Right lung (tissue), 5 donors: Measurements from ENCODE around the gene GALNT16. TPM values are rescaled to one million over a fixed set of nuclear protein-coding genes. Genes with fewer than 3 reads are reported as not detected.
"Not testable (repeated sequence)": the region's sequence is repeated elsewhere in the genome, so short reads cannot be mapped to it uniquely, and the experiment has no call there.

Experiments used
- DNase-seq, 2 donors: peaks; one replicate each; pipeline ENCODE4 v3.0.0-alpha.2; 2013
- polyA plus RNA-seq, 5 donors: library from polyadenylated mRNA; unstranded; fragments of 120-200 nt; gene quantifications; one replicate each; pipeline versions ENCODE4 v1.2.1 to v1.2.3, GENCODE V29; 2013; ENCODE audit warnings: inconsistent platforms in 1 of 5, low replicate concordance in 1 of 5; ENCODE audit not compliant: insufficient read length in 5 of 5, insufficient read depth in 1 of 5

Gene GALNT16
- polyA plus RNA-seq, 5 donors = 3.5 to 5.0 (median 4.4) TPM

DNA sequence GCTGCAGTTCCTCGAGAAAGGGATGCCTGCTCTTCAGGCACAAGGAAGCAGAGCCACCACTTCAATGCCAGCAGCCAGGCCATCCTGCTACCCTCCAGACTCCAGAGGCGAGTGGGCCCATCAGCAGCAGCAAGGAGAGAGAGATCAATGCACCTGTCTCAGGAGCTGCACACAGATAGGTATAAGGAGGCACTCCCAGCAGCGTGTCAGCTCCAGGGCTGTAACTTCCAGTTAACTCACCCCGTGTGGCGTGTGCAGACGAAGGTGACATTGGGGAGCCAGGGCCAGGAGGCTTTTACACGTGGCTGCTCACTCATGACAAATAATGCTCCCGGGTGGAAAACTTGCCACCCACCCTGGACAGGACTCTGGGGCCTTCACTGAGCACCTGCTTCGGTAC lies 24.2 kb downstream of the GALNT16 start:
- no peak for DNase-seq

DNA sequence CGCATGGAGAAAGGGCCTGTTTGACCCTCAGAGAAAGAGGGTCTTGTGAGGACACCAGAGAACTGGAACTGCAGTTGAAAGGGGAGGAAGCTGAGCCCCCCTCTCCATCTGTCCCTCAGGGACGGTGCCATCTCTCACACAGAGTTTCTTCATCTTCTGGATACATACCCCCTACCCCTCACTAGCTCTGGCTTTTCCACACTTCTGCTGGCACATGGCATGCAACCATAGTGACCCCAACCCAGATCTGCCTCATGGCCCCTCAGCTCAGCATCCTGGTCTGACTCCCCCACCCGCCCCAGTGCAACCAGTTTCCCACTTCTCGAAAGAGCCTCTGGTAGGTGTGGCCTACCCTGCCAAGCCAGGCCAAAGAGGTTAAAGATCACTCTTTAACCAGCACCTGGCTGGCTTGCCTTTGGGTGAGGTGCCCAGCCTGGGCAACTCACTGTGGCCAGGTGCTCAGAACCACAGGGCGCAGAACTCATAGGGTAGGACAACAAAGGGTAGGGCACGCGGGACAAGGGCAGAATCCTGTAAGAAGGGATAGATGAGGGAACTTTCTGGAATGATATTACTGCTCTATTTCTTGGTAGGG lies 25.8 kb downstream of the GALNT16 start:
- DNase-seq = no peak

DNA sequence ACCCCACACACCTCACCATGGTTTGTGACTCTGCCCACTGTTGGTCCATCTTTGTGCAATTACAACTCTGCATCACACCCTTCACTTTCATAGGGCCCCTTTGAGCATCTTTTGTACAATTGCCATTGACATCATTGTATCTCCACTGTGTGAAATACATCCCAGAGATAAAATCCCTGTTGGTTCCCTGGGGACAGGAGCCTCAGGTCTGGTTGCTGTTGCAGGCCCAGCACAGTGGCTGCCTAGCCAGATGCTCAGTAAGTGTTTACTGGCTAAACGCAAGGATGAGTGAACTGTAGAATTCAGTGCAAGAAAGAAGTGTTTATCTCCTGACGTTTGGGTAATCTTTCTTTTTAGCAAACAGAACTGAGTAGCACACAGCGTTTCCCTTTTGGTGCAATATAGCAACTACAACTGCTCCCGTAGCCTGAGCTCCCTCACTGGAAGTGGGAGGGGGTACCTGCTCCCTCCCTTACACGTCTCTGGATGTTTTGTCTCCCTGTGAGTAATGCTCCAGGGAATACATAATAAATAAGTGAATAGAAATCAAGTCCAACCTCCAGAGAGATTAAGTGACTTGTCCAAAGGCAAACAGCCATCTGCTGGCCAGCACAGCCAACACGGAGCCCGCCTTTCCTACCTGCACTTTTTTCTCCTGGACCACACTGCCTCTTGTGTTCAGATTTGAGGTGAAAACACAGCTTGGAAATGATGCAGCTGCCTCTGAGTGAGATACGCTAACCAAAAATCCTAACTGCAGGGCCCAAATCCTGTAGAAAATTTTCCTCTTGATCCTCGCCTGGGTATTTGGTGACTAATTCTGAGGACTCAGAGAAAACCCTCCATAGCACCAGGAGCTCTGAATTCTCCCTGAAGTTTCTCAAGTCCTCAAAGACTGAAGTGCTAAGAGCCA lies 27.4 kb downstream of the GALNT16 start:
- no peak for DNase-seq

DNA sequence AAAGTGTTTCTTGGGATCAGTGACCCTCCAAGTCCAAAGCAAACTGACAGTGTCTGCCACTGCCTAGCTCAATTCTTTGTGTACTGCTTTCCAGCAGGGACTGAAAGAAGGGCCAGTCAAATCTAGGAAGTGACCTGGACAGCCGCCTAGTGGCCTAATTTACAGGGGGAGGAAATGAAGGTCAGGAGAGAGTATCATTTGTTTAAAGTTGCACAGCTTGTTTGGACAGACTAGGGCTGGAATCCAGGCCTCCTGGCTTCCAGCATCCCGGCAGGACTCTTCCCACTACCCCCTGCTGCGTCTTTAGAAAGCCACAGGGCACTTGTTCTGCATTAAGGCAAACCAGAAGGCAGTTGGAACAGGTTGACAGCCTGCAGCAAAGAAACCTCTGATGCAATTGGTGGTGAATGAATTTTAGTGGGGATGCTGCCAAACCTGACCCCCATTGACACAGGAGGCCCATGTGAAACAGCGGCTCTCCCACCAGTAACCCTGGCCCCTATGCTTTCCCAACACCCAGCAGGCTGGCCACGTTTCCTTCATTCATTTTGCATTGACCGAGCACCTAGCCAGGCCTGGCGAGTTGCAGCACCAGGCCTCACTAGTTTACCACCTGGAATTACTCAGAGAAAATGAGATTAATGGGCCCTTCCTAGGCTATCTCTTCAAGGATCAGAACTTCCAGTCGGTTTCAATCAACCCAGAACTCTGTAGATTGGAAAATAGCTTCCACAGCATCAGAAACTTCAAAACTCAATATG lies 28.2 kb downstream of the GALNT16 start:
- no peak for DNase-seq

DNA sequence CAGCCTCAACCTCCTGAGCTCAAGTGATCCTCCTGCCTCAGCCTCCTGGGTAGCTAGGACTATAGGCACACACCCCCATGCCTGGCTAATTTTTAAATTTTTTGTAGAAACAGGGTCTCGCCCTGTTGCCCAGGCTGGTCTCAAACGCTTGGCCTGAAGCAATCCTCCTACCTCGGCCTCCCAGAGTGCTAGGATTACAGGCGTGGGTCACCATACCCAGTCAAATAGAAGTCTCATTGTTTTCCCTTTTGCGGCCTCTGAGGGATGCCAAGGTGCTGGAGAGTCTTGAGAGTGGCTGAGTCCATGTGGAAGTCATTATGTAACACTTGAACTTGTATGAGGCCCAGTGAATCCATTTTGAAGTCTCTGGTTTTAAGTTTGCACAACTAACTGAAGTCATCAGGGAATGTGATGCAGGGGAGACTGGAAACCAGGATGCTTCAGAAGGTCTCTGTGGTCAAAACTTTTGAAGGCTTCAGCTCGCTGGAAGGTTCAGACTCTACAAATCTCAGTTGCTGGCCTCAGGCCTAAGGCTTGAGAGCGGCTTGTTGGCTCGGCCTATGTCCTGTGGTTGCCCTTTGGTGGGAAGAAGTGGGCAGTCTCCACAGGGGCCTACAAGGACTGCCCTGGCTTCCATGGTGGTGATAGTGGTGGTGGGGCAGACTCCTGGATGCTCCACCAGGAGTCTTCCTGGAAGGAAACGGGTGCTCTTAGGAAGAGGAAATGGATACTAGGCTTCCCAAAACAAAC lies 29.2 kb downstream of the GALNT16 start:
- no peak for DNase-seq

DNA sequence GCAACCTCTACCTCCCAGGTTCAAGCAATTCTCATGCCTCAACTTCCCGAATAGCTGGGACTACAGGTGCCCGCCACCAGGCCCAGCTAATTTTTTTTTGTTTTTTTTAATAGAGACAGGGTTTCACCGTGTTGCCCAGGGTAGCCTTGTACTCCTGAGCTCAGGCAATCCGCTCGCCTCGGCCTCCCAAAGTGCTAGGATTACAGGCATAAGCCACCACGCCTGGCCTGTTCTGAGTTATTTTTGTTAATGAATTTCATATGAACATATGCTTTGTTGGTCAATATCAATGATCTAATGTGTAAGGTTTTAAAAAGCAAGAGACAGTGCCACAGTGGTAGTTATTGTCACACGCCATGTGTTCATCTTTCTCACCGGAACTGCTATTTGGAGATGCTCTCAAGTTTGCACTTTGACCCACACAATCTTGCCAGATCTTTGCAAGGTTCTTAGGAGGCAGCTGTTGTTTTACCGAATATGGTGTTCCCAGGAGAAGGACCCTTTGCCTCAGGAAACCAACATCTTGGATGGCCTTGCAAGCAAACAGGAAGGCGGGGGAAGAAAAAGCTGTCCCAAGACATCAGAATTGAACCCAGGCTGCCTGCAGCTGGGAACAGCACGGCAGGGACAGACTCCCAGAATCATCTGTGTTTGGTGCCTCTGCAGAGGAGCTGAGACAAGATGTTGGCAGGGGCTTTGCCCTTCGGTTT lies 30.0 kb downstream of the GALNT16 start:
- DNase-seq = no peak

DNA sequence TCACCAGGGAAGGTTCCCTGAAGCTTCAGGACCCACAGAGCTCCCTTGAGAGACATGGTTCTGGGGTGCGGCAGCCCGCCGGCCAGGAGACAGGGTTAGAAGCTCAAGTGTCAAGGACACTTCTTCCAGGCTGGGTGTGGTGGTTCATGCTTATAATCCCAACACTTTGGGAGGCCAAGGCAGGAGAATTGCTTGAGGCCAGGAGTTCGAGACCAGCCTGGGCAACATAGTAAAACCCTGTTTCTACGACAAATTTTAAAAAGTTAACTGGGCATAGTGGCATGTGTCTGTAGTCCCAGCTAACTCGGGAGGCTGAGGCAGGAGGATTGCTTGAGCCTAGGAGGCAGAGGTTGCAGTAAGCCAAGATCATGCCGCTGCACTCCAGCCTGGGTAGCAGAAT lies 30.9 kb downstream of the GALNT16 start:
- DNase-seq = not testable (repeated sequence)

DNA sequence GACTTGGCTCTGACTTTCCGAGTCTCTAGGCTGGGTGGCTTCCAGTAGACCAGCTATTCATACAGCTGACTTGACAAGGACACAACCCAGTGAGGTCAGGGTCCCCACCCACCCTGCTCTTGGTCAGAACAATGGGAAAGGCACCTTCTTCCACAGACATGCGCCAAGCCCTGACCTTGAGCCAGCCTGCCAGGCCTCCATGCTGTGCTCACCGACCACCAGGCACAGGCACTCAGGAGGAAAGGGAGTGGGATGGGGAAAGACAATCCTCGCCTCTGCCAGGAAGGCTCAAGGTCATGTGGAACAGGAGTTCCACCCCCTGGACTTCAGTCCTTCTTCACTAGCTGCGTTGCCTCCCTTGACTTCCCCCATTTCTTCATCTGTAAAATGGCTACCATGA lies 31.4 kb downstream of the GALNT16 start:
- DNase-seq = no peak

DNA sequence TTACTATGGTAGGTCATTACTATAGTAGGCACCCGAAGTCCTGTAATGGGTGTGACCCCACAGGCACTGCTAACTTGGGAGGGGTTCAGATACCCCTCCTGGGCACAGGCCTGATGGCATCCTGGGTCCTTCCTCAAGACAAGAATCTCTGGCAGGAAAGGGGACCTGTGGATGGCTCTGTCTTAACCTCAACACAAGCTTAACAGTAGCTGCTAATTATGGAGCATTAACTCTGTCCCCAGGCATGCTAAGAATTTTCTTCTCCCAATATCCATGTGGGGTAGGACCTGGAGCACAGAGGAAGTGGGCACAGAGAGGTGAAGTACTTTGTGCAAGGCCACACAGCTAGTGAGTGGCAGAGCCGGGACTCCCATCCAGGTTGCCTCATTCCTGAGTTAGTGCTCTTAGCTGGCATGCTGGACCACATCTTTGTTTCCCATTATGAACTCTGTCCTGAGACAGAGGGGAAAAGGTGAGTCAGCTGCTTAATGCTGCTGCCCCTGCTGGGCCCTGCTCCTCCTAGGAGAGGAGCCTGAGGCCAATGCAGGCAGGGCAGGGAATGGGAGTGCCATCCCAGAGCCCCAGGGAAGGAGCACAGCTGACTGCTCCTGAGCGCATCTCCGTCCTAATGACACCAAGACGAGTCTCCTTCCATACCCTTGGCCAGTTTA lies 32.1 kb downstream of the GALNT16 start:
- no peak for DNase-seq

DNA sequence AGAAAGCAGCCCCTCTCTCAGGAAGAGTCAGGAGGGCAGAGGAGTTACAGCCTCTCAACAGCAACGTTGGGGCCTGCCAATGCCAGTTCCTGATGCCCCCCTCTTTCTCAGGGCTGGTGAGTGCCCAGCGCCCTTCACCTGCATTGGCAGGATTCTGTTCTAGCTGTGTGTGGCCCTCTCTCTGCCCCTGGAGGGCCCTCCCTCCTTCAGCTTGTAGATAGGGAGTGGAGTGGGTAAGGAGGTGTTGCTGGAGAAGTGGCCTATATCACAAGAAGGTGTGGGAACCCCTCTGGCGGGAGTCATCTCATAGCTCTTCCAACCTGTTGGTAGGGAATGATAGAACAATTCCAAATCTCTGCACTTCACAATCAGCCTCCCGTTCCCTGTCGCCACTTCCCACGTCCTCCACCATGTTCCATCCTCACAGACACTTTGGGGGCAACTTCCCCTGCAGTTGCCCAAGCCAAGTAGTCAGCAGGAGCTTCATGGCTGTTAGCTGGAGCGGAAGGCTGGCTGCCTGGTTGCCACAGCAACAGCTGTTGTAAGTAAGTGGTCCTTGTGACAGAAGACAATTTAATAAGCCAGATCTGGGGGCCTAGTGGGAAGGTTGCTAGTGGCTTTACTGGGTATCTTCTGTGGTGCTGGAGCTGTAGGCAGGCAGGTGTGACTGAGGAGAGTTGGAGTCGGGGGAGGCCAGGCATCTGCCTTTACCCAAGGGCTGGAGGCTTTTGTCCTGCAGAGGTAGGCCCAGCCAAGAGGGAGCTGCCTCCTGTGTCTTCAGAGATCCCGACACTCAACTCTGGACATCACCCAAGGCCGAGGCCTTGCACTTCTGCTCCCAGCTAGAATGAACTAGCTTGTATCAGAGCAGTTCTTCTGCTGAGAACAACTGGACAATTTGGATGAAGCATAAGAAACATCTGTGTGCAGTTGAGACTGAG lies 38.4 kb downstream of the GALNT16 start:
- no peak for DNase-seq

DNA sequence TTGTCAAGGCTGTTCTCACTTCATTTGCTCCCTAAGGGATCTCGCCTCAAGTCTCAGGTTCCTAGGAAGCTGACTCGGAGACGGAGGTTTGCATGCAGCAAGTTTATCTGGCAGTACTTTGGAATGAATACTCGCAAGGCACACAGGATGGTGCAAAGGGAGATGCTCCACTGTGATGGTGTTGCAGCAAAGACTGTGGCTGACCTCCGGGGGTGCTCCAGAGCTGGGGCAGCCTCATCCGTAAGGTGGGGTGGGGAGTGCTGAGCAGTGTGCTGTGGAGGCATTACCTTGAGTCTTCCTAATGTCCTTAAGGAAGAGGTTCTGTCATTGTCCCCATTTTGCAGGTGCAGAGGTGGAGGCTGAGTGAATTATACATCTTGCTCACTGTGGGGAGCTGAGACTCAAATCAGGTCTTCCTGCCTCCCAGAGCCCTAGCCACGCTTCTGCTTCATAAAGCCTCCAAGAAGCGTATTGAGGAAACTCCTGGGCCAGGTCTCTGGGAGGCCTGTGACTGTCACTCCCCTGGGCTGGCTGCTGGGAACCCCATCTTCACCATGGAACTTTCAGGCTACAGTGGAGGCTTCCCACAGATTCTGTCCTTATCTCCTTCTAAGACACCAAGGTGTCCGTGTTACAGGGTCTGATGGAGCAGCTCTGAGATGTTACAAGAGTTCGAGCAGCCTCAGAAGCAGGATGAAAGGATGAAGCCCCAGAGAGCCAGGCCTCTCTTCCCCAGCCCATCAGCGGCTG lies 39.5 kb downstream of the GALNT16 start:
- DNase-seq = no peak

DNA sequence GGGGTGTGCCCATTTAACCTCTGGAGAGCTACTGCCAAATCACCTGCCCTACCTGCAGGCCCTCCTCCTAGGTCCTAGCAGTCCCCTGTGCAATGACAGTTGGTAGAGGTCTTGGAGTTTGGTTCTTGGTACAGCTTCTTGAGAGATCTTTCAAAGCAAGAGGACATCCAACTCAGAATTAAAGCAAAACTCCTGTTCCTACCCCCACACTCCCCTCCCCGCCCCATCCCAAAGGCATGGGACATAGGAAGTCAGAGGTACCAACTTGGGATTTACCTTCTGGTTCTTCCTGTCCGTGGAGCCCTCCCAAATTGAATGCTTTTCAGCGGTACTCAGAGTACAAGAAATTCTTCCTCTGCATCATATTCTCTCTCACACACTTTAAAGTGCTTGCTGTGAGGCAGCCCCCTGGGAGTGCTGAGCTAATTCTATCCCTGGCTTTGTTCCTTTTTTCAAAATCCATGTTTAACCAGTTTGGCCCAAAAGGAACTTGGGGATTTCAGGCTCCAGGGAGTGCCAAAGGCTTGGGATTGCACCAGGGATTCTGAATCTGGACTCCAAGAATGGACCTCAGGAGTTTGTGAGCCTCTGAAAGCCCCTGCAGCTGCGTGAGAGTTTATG lies 40.8 kb downstream of the GALNT16 start:
- DNase-seq = no peak

DNA sequence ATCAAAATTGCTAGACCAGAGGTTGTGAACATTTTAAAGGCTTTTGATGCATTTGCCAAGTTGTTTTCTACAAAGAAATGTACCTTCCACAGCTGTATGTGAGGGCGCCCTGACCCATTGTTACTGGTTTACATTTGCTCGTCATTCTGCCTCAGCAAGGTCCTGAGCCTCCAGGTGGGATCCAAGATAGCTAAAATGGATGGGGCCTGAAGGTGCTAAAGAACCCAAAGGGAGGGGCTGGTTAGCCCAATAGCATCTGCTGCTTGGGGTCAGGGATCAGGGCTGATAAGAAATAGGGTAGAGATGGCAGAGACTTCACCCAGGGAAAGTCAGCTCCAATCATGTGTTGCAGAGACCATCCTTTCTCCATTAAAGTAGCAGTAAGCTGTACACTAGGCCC lies 43.1 kb downstream of the GALNT16 start:
- no peak for DNase-seq

DNA sequence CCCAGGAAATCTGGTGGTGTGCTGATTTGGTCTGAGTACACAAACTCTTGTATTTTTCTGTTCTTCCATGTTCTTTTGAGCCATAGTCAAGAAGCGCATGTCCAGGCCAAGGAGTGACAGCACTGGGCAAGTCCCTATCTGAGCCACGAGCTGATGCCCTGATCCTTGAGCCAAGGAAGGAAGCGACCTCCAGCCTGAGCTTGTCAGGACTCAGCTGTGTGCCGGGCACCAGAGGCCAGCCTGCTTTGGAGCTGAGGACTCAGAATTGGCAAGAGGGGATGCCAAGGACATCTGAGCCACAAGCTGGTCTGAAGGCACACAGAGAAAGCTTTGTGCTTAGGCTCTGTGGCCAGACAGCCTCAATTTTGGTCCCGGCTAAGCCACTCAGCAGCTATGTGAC lies 52.6 kb downstream of the GALNT16 start:
- DNase-seq = no peak

DNA sequence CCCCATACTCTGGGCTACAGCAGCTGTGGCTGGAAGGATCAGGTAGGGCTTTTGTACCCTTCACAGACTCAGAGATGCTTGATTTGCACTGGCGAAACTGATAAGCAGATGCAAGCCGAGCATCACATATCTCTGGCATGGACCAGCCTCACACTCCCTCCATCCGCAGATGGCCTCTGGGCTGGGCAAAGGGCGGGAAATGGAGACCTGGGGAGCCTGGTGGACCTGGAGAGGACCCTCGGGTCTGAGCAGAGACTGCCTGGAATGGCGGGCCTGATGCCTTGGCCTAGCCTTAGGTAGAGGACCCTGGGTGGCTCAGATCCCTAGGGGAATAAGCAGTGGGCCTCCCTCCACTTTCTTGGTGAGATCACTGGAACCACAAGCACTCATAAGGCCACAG lies 53.2 kb downstream of the GALNT16 start:
- DNase-seq = no peak

DNA sequence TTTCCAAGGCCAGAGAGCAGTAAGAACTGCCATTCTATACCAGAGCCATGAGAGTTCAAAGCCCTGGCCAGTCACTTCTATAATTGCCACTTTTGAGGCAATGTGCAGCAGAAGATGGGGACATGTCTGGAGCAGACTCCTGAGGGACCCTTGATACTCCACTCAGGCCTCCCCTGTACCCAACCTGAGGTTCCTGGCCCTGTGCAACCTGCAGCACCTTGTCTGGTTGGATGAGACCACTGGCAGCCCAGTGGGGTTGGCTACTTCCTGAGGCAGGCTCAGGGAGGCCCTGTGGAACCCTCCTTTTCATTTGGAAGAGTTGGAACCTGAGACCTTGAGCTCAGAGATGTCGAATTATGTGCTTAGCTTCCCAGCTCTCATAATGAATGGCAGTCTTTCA lies 54.4 kb downstream of the GALNT16 start:
- DNase-seq = no peak

DNA sequence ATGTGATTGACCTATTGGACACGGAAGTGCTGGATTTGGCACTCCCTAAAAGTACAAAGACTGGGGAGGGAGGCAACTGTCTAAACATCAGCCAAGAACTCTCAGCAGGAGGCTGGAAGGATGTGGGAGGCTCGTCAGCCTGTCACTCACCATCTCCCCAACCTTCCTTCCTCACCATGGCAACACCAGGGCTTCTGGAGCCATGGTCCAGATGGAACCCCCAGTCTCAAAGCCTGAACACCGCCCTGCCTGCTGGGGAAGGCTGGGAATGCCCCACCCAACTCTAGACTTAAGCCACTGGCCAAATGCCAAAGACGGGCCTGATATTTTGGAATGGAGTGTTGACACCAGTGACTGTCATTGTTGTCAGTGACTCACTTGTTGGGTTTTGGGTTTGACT lies 55.3 kb downstream of the GALNT16 start:
- DNase-seq = no peak

DNA sequence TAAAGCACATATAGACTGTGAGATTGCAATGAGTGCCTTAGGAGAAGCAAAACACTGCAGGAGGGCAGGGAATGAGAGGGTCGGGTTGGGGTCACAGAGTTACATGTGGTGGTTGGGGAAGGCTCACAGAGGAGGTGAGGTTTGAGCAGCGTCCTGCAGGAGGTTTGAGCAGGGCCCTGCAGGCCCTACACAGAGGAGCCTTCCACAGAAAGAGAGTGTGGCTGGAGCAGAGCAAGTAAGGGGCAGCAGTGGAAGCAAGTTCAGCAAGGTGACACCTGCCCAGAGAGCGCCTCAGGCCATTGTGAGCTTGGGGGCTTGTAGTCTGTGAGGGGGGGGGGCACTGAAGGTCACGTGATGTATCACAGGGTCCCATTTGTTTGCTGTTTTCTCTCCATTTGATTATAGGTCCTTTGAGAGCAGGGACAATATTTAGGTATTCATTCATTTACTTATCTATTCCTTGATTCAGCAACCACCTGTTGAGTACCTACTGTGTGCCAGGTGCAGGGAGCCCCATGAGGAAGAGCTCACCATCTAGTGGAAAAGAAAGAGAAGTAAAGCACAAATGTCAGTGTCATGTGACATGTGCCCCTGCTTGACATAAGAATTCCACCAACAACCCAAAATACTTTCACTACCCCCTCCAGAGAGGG lies 56.6 kb downstream of the GALNT16 start:
- DNase-seq = no peak
